ENCODE data around the gene KCNC1.

DNA sequence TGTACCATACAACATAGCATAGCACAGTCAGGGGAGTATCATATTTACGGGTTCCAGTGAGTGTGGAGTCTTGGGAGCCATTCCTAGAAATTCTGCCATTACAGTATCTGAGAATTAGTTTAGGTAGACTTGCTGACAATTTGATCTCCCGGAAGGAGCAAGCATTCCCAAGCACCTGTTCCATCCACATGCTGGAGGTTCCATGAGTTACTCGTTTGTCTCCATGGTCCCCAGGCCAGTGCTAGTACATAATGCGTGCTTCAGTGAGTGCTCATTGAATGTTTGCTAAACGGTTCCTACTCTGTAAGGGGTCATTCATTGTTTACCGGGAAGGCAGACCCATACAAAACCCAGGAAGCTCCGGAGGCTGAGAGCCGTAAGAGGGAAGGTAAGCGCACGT lies 42.6 kb upstream of the KCNC1 start:
- TF ChIP-seq, protein P1, sequence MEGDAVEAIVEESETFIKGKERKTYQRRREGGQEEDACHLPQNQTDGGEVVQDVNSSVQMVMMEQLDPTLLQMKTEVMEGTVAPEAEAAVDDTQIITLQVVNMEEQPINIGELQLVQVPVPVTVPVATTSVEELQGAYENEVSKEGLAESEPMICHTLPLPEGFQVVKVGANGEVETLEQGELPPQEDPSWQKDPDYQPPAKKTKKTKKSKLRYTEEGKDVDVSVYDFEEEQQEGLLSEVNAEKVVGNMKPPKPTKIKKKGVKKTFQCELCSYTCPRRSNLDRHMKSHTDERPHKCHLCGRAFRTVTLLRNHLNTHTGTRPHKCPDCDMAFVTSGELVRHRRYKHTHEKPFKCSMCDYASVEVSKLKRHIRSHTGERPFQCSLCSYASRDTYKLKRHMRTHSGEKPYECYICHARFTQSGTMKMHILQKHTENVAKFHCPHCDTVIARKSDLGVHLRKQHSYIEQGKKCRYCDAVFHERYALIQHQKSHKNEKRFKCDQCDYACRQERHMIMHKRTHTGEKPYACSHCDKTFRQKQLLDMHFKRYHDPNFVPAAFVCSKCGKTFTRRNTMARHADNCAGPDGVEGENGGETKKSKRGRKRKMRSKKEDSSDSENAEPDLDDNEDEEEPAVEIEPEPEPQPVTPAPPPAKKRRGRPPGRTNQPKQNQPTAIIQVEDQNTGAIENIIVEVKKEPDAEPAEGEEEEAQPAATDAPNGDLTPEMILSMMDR (IDR thresholded peaks at IDR 0.05; ENCODE audit: low read depth, low read length, missing input control) = no peak
- TF ChIP-seq, protein P2, sequence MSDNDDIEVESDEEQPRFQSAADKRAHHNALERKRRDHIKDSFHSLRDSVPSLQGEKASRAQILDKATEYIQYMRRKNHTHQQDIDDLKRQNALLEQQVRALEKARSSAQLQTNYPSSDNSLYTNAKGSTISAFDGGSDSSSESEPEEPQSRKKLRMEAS (IDR thresholded peaks at IDR 0.05) = no peak
- TF ChIP-seq YY1 (IDR thresholded peaks at IDR 0.05) (no peak), JUND (IDR thresholded peaks at IDR 0.05) (no peak), RAD21 (IDR thresholded peaks at IDR 0.05) (no peak)
